B cell (primary cell): Measurements from ENCODE around the gene LIPE. TPM values are rescaled to one million over a fixed set of nuclear protein-coding genes. Genes with fewer than 3 reads are reported as not detected.

Experiments
- ATAC-seq: fragments of 200-7000 bp; cut with Tn5 transposase; one replicate; pipeline ENCODE4 v1.10.0; 2021; ENCODE audit warnings: low read depth, mild to moderate bottlenecking, moderate number of reproducible peaks, moderate library complexity
- CTCF ChIA-PET: fragments of 350-600 bp; sonication (Branson Sonifier 250); formaldehyde crosslinking; loops from one replicate; lab custom pipeline; 2021; ENCODE audit warnings: antibody characterized with exemption, inconsistent platforms; lab: Charles Lee
- POLR2A ChIA-PET: fragments of 350-600 bp; sonication (Branson Sonifier 250); formaldehyde crosslinking; loops from one replicate; lab custom pipeline; 2021; ENCODE audit warnings: antibody characterized with exemption; lab: Charles Lee
- DNase-seq: peaks from one replicate; pipeline ENCODE4 v3.0.0; 2013
- H2AFZ ChIP-seq: 2 replicates; pipeline ENCODE4 v1.6.1; 2012; ENCODE audit warnings: mild to moderate bottlenecking, low read depth, low read length; ENCODE audit not compliant: insufficient read depth, poor library complexity, severe bottlenecking
- H3K27ac ChIP-seq, 2 donors: 1 replicate in 1 of 2; 2 replicates in 1 of 2; pipeline ENCODE4 v1.5.1; 2012 to 2013; ENCODE audit warnings: low read length in 2 of 2, mild to moderate bottlenecking in 2 of 2, moderate library complexity in 1 of 2
- H3K27me3 ChIP-seq, 4 experiments: fragments of 200-600 bp in 1 of 4; sonication (generic) in 1 of 4; replicated peaks in 1 of 4; 1 replicate in 2 of 4; 2 replicates in 2 of 4; pipeline versions ENCODE4 v1.6.1 to v1.7.0; 2013 to 2016; ENCODE audit warnings: low read length in 3 of 4, mild to moderate bottlenecking in 2 of 4, mixed read lengths in 1 of 4, moderate library complexity in 1 of 4; ENCODE audit not compliant: insufficient read depth in 4 of 4, control insufficient read depth in 3 of 4; ENCODE audit errors: control extremely low read depth in 1 of 4
- H3K36me3 ChIP-seq, 2 experiments: replicated peaks in 1 of 2; 1 replicate in 1 of 2; 2 replicates in 1 of 2; pipeline versions ENCODE4 v1.6.1 to v1.7.1; 2013; ENCODE audit warnings: low read length in 1 of 2; ENCODE audit not compliant: insufficient read depth in 2 of 2, control insufficient read depth in 1 of 2; ENCODE audit errors: control extremely low read depth in 1 of 2, extremely low read depth in 1 of 2
- H3K4me1 ChIP-seq, 2 donors: fragments of 200-600 bp in 1 of 2; sonication (generic) in 1 of 2; 1 replicate in 1 of 2; 2 replicates in 1 of 2; pipeline versions ENCODE4 v1.5.1 to v1.6.1; 2013 to 2017; ENCODE audit warnings: low read length in 2 of 2; ENCODE audit not compliant: control insufficient read depth in 2 of 2, insufficient read depth in 2 of 2
- H3K4me2 ChIP-seq: replicated peaks from 2 replicates; pipeline ENCODE3; 2012; ENCODE audit warnings: mild to moderate bottlenecking, low read depth, low read length; ENCODE audit not compliant: poor library complexity, severe bottlenecking
- H3K4me3 ChIP-seq, 5 experiments: fragments of 200-600 bp in 1 of 5; sonication (generic) in 1 of 5; 1 replicate in 3 of 5; 2 replicates in 2 of 5; pipeline versions ENCODE4 v1.5.1 to v1.7.0; 2011 to 2016; ENCODE audit warnings: low read length in 4 of 5, mild to moderate bottlenecking in 4 of 5, low read depth in 2 of 5, control low read depth in 1 of 5, moderate library complexity in 1 of 5; ENCODE audit not compliant: insufficient read depth in 1 of 5; ENCODE audit errors: control extremely low read depth in 1 of 5, extremely low read depth in 1 of 5
- H3K79me2 ChIP-seq: fragments of 200-600 bp; sonication (generic); one replicate; pipeline ENCODE4 v1.6.0; 2016; ENCODE audit warnings: low read length; ENCODE audit not compliant: control insufficient read depth, insufficient read depth
- H3K9ac ChIP-seq: fragments of 200-600 bp; sonication (generic); 2 replicates; pipeline ENCODE4 v1.6.1; 2017; ENCODE audit warnings: mild to moderate bottlenecking, low read length, moderate library complexity
- H3K9me3 ChIP-seq, 3 donors: one replicate each; pipeline versions ENCODE4 v1.6.1 to v1.7.1; 2013; ENCODE audit warnings: low read length in 2 of 3; ENCODE audit not compliant: control insufficient read depth in 2 of 3, insufficient read depth in 1 of 3; ENCODE audit errors: control extremely low read depth in 1 of 3
- H4K20me1 ChIP-seq: 2 replicates; pipeline ENCODE4 v1.6.0; 2012; ENCODE audit warnings: mild to moderate bottlenecking, low read length; ENCODE audit not compliant: insufficient read depth, control insufficient read depth, poor library complexity, severe bottlenecking
- H3K27ac Mint-ChIP-seq: one replicate; pipeline ENCODE4 v1.8.0; 2021; ENCODE audit warnings: mixed read lengths
- H3K27me3 Mint-ChIP-seq: one replicate; pipeline ENCODE4 v1.8.0; 2021; ENCODE audit warnings: mixed read lengths
- H3K4me1 Mint-ChIP-seq: one replicate; pipeline ENCODE4 v1.8.0; 2021; ENCODE audit warnings: mixed read lengths
- H3K4me3 Mint-ChIP-seq: one replicate; pipeline ENCODE4 v1.8.0; 2021; ENCODE audit warnings: mixed read lengths
- H3K9me3 Mint-ChIP-seq: one replicate; pipeline ENCODE4 v1.8.0; 2022; ENCODE audit warnings: mixed read lengths; ENCODE audit not compliant: insufficient read depth
- EZH2 ChIP-seq: IDR thresholded peaks from 2 replicates; pipeline ENCODE4 v1.6.1; 2012; ENCODE audit warnings: borderline replicate concordance, low read depth, mild to moderate bottlenecking, moderate library complexity, low read length; ENCODE audit not compliant: insufficient read depth, poor library complexity, severe bottlenecking
- WGBS: methylation state at CpG from one replicate; pipeline ENCODE4 v1.1.5; 2013; ENCODE audit warnings: missing lambda C conversion rate; ENCODE audit not compliant: insufficient coverage; 5-methylcytosine and 5-hydroxymethylcytosine counted together
- intact Hi-C: fragments of 100-400 bp; cut with micrococcal nuclease; formaldehyde crosslinking; loops from one replicate; pipeline ENCODE4 v1.10.0; 2022
- polyA plus RNA-seq: library from polyadenylated mRNA; depleted of rRNA; stranded (reverse); fragments of >200 nt; gene quantifications from 2 replicates; pipeline ENCODE4 v1.2.3, GENCODE V29; 2012
- total RNA-seq, 2 donors: library from RNA; stranded (reverse); fragments of 120-200 nt in 1 of 2; gene quantifications; 1 replicate in 1 of 2; 2 replicates in 1 of 2; pipeline versions ENCODE4 v1.2.3 to v1.2.4, GENCODE V29; 2013 to 2022
- TF ChIP-seq, protein P1 (sequence below): fragments of 200-600 bp; IDR thresholded peaks from one replicate; pipeline ENCODE4 v1.8.0; 2022; ENCODE audit warnings: antibody characterized with exemption, mild to moderate bottlenecking

The LIPE gene
- total and polyA plus RNA-seq, 2 donors (not counting 1 experiment from before 2014, with no cell fraction given): 46.9 to 49.4 TPM

DNA sequence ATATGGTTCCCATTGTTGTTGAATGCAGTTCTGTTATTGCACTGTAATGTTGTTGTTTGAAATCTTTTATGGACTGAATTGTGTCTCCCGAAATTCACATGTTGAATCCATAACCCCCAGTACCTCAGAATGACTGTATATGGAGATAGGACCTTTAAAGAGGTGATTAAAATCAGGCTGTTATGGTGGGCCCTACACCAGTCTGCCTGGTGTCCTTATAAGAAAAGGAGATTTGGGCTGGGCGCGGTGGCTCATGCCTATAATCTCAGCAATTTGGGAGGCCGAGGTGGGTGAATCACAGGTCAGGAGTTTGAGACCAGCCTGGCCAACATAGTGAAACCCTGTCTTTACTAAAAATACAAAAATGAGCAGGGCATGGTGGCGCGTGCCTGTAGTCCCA lies 8.1 kb upstream of the LIPE start:
- H3K36me3 ChIP-seq: no peaks in the 10 kb centered on the region
- no peaks in the 10 kb centered on the region for H3K27me3 ChIP-seq
- no peak overlapping the region for H3K4me3 ChIP-seq
- Mint-ChIP-seq H3K27me3 (no peaks in the 10 kb centered on the region), H3K9me3 (no peaks in the 10 kb centered on the region), H3K4me1 (peaks cover 7% of the 10 kb centered on the region), H3K27ac (no peak overlapping the region), H3K4me3 (no peak overlapping the region)
- ATAC-seq (no peak), DNase-seq (no peak)
- H2AFZ ChIP-seq: no peak overlapping the region
- no peak overlapping the region for H3K9ac ChIP-seq
- H3K27ac ChIP-seq: no peak overlapping the region
- no peaks in the 10 kb centered on the region for H4K20me1 ChIP-seq
- WGBS: 80% methylated on average over 1 of the region's 6 CpGs
- no peaks in the 10 kb centered on the region for H3K79me2 ChIP-seq
- H3K4me1 ChIP-seq: peaks cover 0 to 6% of the 10 kb centered on the region in 2 donors
- no peaks in the 10 kb centered on the region for H3K9me3 ChIP-seq
- no peak overlapping the region for H3K4me2 ChIP-seq
- CTCF ChIA-PET: interaction anchor here (0.9 to 3.5 kb wide), 9 partner anchors 10 to 327 kb away, joined by 3 to 25 read pairs (median 7); no protein-coding TSS in a partner anchor
- intact Hi-C loops: no loop called here
- TF ChIP-seq, protein P1, sequence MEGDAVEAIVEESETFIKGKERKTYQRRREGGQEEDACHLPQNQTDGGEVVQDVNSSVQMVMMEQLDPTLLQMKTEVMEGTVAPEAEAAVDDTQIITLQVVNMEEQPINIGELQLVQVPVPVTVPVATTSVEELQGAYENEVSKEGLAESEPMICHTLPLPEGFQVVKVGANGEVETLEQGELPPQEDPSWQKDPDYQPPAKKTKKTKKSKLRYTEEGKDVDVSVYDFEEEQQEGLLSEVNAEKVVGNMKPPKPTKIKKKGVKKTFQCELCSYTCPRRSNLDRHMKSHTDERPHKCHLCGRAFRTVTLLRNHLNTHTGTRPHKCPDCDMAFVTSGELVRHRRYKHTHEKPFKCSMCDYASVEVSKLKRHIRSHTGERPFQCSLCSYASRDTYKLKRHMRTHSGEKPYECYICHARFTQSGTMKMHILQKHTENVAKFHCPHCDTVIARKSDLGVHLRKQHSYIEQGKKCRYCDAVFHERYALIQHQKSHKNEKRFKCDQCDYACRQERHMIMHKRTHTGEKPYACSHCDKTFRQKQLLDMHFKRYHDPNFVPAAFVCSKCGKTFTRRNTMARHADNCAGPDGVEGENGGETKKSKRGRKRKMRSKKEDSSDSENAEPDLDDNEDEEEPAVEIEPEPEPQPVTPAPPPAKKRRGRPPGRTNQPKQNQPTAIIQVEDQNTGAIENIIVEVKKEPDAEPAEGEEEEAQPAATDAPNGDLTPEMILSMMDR: no peak
- no peak for TF ChIP-seq EZH2
- POLR2A ChIA-PET: no interaction called here

DNA sequence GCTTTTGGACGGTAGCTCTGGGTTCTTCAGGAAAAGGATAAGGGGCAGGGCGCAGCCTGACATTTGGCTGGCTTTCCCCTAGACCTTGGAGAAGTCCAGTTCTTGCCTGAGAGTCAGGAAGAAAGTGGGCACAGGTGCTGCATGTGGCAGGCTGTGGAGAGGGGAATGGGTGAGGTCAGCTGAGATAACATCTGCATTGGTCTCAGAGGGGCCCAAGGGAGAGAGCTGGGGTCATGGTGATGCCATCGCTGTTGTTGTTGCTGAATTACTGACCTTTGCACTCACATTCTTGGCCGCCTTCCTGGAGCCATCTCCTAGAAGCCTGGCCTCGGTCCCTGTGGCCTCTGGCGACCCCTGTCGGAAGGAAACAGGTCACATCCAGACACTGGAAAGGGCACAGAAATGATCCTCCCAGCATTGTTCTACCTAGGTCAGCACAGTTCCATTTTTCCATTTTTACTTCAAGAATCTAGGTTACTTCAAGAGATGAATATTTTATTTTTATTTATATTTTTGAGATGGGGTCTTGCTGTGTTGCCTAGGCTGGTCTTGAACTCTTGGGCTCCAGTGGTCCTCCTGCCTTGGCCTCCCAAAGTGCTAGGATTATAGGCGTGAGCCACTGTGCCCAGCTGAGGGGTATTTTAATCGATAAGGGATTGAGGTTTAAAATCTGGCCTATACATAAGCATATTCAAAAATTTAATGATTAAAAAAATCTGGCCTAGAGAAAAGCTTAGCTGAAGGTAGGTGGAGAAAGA lies 6.5 kb upstream of the LIPE start:
- H3K79me2 ChIP-seq: no peaks in the 10 kb centered on the region
- H4K20me1 ChIP-seq: no peaks in the 10 kb centered on the region
- H3K4me3 ChIP-seq: no peak overlapping the region
- ChIA-PET CTCF (interaction anchor here (0.5 to 3.5 kb wide), 20 partner anchors 9 to 1800 kb away, joined by 3 to 25 read pairs (median 4); partner anchors contain the start of genes CXCL17 and POU2F2), POLR2A (interaction anchor here (0.6 kb wide), 1 partner anchor 10 kb away, joined by 4 read pairs; no protein-coding TSS in a partner anchor)
- H3K4me1 ChIP-seq: peaks cover 0 to 4% of the 10 kb centered on the region in 2 donors
- Mint-ChIP-seq H3K27ac (no peak overlapping the region), H3K4me3 (no peak overlapping the region), H3K27me3 (no peaks in the 10 kb centered on the region), H3K9me3 (no peaks in the 10 kb centered on the region), H3K4me1 (peaks cover 6% of the 10 kb centered on the region)
- WGBS: 49% methylated on average over 7 of the region's 9 CpGs
- H2AFZ ChIP-seq: no peak overlapping the region
- H3K4me2 ChIP-seq: no peak overlapping the region
- ATAC-seq (peak; percentile 75), DNase-seq (peak; percentile 65)
- intact Hi-C loops: loop anchor here (1.0 kb wide), 4 partner anchors 13 to 325 kb away; no protein-coding TSS in a partner anchor
- no peak overlapping the region for H3K27ac ChIP-seq
- no peak overlapping the region for H3K9ac ChIP-seq
- no peaks in the 10 kb centered on the region for H3K9me3 ChIP-seq
- peaks cover 0 to under 1% (median 0%) of the 10 kb centered on the region in 4 experiments for H3K27me3 ChIP-seq
- no peaks in the 10 kb centered on the region for H3K36me3 ChIP-seq
- TF ChIP-seq, protein P1: peak; percentile 81
- no peak for TF ChIP-seq EZH2
